HL-60 (cell line): ENCODE measurements around the gene KRAS.

Source experiments
- DNase-seq, 2 experiments: peaks; one replicate each; pipeline ENCODE4 v3.0.0-alpha.2; 2010 to 2020; ENCODE audit warnings: low read depth in 1 of 2, low spot score in 1 of 2
- H3K27ac ChIP-seq: fragments of 250-450 bp; sonication (Bioruptor Pico); replicated peaks from 2 replicates; pipeline ENCODE4 v1.5.1; 2020; ENCODE audit warnings: mild to moderate bottlenecking, moderate library complexity
- H3K27me3 ChIP-seq: fragments of 250-450 bp; sonication (Bioruptor Pico); 2 replicates; pipeline ENCODE4 v1.5.1; 2021; ENCODE audit warnings: mild to moderate bottlenecking, moderate library complexity; ENCODE audit not compliant: insufficient read depth, poor library complexity, severe bottlenecking
- H3K4me3 ChIP-seq: replicated peaks from 2 replicates; pipeline ENCODE4 v1.5.1; 2011; ENCODE audit warnings: mild to moderate bottlenecking, control low read depth, low read length; ENCODE audit not compliant: insufficient read depth
- CTCF ChIP-seq: IDR thresholded peaks from one replicate; pipeline ENCODE4 v1.5.1; 2011; ENCODE audit warnings: low read length, control low read depth, inconsistent platforms; ENCODE audit not compliant: insufficient read depth
- GABPA ChIP-seq: IDR thresholded peaks from 2 replicates; pipeline ENCODE4 v1.6.1; 2012; ENCODE audit warnings: low read depth
- POLR2AphosphoS5 ChIP-seq: IDR thresholded peaks from 2 replicates; pipeline ENCODE4 v1.6.1; 2012; ENCODE audit warnings: low read depth
- REST ChIP-seq: IDR thresholded peaks from 2 replicates; pipeline ENCODE4 v1.6.1; 2012; ENCODE audit warnings: low read depth; ENCODE audit not compliant: insufficient replicate concordance
- SPI1 ChIP-seq: IDR thresholded peaks from 2 replicates; pipeline ENCODE4 v1.6.1; 2012; ENCODE audit warnings: low read depth, mild to moderate bottlenecking, borderline replicate concordance
- long read RNA-seq: library from polyadenylated mRNA; unstranded; transcript quantifications from one replicate; pipeline ENCODE4 v2.0.0, GENCODE V29; 2020

Gene KRAS
- long read RNA-seq, full-length matches to known transcripts = 39 of 48 reads
- long read RNA-seq, partial matches to known transcripts = 0 of 48 reads
- long read RNA-seq, other reads (novel, unspliced or antisense) = 9 of 48 reads

- Histone ChIP-seq H3K4me3 (peak within 1 kb of the TSS; percentile 94), H3K27me3 (no peaks in the 10 kb centered on the region), H3K27ac (peak within 1 kb of the TSS; percentile 66)
- DNase-seq = peak; percentile 82 to 94
- TF ChIP-seq REST (no peak), POLR2AphosphoS5 (peak; percentile 62), GABPA (0 out of 2 replicates have a peak, but pooled peaks have one; percentile 3)
Observed at GRCh38 chr12:25250744-25251730, at the start of gene KRAS. KRAS (minus strand) TSS chr12:25250929.

- no peak for DNase-seq
- H3K27ac ChIP-seq = no peak overlapping the region
- TF ChIP-seq POLR2AphosphoS5 (no peak), REST (no peak), SPI1 (no peak), CTCF (no peak), GABPA (no peak)
- no peaks in the 10 kb centered on the region for H3K27me3 ChIP-seq
- no peak overlapping the region for H3K4me3 ChIP-seq
Observed at GRCh38 chr12:25296381-25296780, 45.7 kb upstream of the KRAS start.

- Histone ChIP-seq H3K27ac (no peak overlapping the region), H3K4me3 (no peak overlapping the region), H3K27me3 (no peaks in the 10 kb centered on the region)
- TF ChIP-seq CTCF (no peak), GABPA (no peak), POLR2AphosphoS5 (no peak), REST (no peak), SPI1 (no peak)
- DNase-seq = no peak
Observed at GRCh38 chr12:25295361-25295760, 44.6 kb upstream of the KRAS start.
